Esophagus squamous epithelium (tissue), 5 donors: ENCODE measurements around the gene PMEPA1. TPM values are rescaled to one million over a fixed set of nuclear protein-coding genes. Genes with fewer than 3 reads are reported as not detected.

Source experiments
- DNase-seq: peaks from one replicate; lab custom pipeline; 2025; lab: John Stamatoyannopoulos, UW
- H3K27ac ChIP-seq, 4 donors: fragments of 200-600 bp; sonication (generic); one replicate each; pipeline ENCODE4 v1.5.1; 2016 to 2019; ENCODE audit warnings: mild to moderate bottlenecking in 1 of 4
- H3K27me3 ChIP-seq, 4 donors: fragments of 200-600 bp; sonication (generic); 1 replicate in 3 of 4; 2 replicates in 1 of 4; pipeline versions ENCODE4 v1.5.1 to v1.6.0; 2017 to 2021; ENCODE audit warnings: antibody characterized with exemption in 1 of 4
- H3K36me3 ChIP-seq, 3 donors: fragments of 200-600 bp; sonication (generic); one replicate each; pipeline ENCODE4 v1.5.1; 2016 to 2019
- H3K4me1 ChIP-seq, 3 donors: fragments of 200-600 bp; sonication (generic); one replicate each; pipeline ENCODE4 v1.5.1; 2017 to 2019
- H3K4me3 ChIP-seq, 4 donors: fragments of 200-600 bp; sonication (generic); 1 replicate in 3 of 4; 2 replicates in 1 of 4; pipeline ENCODE4 v1.5.1; 2016 to 2019; ENCODE audit warnings: mild to moderate bottlenecking in 2 of 4, moderate library complexity in 1 of 4
- H3K9me3 ChIP-seq, 3 donors: fragments of 200-600 bp; sonication (generic); one replicate each; pipeline ENCODE4 v1.5.1; 2016 to 2019
- CTCF ChIP-seq, 6 experiments: fragments of 450-650 bp in 4 of 6; fragments of 200-600 bp in 2 of 6; sonication (generic) in 2 of 6; IDR thresholded peaks; one replicate each; pipeline ENCODE4 v1.5.1; 2016 to 2019; ENCODE audit warnings: antibody characterized with exemption in 6 of 6, mild to moderate bottlenecking in 4 of 6, moderate library complexity in 4 of 6
- POLR2A ChIP-seq, 4 donors: fragments of 450-650 bp; IDR thresholded peaks; one replicate each; pipeline ENCODE4 v1.6.1; 2017; ENCODE audit warnings: antibody characterized with exemption in 4 of 4, mild to moderate bottlenecking in 4 of 4, moderate library complexity in 3 of 4
- WGBS, 2 donors: methylation state at CpG; one replicate each; pipeline ENCODE4 v1.1.5; 2018; 5-methylcytosine and 5-hydroxymethylcytosine counted together
- intact Hi-C: fragments of 100-400 bp; cut with DNase I; formaldehyde crosslinking; loops from one replicate; pipeline ENCODE4 v1.15.0; 2022
- total RNA-seq, 4 donors: library from RNA; depleted of rRNA; stranded (reverse); fragments of >200 nt; gene quantifications; one replicate each; pipeline ENCODE4 v1.1.0, GENCODE V29; 2016
- donor health status: DM: yes; HTN: yes; CAD: no.

Gene PMEPA1
- total RNA-seq, 4 donors from 2014 or later, result 0.95 to 4.6 (median 2.6) TPM

DNA sequence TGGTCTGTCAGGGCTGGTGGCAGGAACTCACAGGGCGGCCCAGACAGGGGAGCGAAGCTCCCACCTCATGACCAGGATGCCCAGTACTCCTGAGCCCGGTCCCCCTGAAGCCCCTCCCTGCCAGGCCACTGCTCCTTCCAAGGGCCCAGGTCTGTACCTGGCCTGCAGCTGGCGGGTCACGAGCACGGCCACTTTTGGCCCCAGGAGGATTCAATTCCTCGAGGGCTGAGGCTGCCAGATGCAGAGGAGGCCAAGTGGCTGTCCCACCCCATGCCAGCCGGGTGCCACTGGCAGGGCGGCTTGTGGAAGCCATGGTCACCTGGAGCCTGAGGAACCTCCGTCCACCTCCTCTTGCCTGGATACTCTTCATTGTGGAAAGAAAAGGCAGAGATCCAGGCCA lies 17.4 kb downstream of the PMEPA1 start:
- WGBS, 2 donors, result 95 to 100% methylated on average over 3 of the region's 10 CpGs
- Histone ChIP-seq H3K4me3 (no peak overlapping the region), H3K4me1 (peaks cover 7 to 87% (median 38%) of the 10 kb centered on the region in 3 donors), H3K9me3 (no peaks in the 10 kb centered on the region), H3K36me3 (no peaks in the 10 kb centered on the region), H3K27me3 (no peaks in the 10 kb centered on the region), H3K27ac (peak overlapping the region in 1 of 4 donors; percentile 63)
- TF ChIP-seq CTCF (IDR thresholded peaks at IDR 0.05) (no peak), POLR2A (IDR thresholded peaks at IDR 0.05) (no peak)
- intact Hi-C loops, result no loop called here
- DNase-seq, result no peak

- peaks cover 11 to 94% (median 43%) of the 10 kb centered on the region in 3 donors for H3K4me1 ChIP-seq
- intact Hi-C loops, result no loop called here
Observed at GRCh38 chr20:57691699-57692098, 18.1 kb downstream of the PMEPA1 start.

GRCh38 chr20:57690525-57690924 lies 19.3 kb downstream of the PMEPA1 start:
- no peak overlapping the region for H3K4me3 ChIP-seq
- intact Hi-C loops, result no loop called here
- WGBS, 2 donors, result 95% methylated on average over 4 to 7 of the region's 15 CpGs
- no peaks in the 10 kb centered on the region for H3K36me3 ChIP-seq
- no peaks in the 10 kb centered on the region for H3K9me3 ChIP-seq
- no peak overlapping the region for H3K27ac ChIP-seq
- TF ChIP-seq POLR2A (IDR thresholded peaks at IDR 0.05), result no peak
- no peak for TF ChIP-seq CTCF (IDR thresholded peaks at IDR 0.05)
- peaks cover 11 to 94% (median 48%) of the 10 kb centered on the region in 3 donors for H3K4me1 ChIP-seq
- no peak for DNase-seq
- no peaks in the 10 kb centered on the region for H3K27me3 ChIP-seq

More at GRCh38 chr20:57691699-57692098, 18.1 kb downstream of the PMEPA1 start:
- 77 to 84% methylated on average over 10 to 12 of the region's 12 CpGs for WGBS, 2 donors
- Histone ChIP-seq H3K4me3 (no peak overlapping the region), H3K9me3 (no peaks in the 10 kb centered on the region), H3K36me3 (no peaks in the 10 kb centered on the region), H3K27me3 (no peaks in the 10 kb centered on the region), H3K27ac (peak overlapping the region in 1 of 4 donors; percentile 14)
- TF ChIP-seq POLR2A (IDR thresholded peaks at IDR 0.05) (no peak), CTCF (IDR thresholded peaks at IDR 0.05) (no peak)
- DNase-seq, result no peak

DNA sequence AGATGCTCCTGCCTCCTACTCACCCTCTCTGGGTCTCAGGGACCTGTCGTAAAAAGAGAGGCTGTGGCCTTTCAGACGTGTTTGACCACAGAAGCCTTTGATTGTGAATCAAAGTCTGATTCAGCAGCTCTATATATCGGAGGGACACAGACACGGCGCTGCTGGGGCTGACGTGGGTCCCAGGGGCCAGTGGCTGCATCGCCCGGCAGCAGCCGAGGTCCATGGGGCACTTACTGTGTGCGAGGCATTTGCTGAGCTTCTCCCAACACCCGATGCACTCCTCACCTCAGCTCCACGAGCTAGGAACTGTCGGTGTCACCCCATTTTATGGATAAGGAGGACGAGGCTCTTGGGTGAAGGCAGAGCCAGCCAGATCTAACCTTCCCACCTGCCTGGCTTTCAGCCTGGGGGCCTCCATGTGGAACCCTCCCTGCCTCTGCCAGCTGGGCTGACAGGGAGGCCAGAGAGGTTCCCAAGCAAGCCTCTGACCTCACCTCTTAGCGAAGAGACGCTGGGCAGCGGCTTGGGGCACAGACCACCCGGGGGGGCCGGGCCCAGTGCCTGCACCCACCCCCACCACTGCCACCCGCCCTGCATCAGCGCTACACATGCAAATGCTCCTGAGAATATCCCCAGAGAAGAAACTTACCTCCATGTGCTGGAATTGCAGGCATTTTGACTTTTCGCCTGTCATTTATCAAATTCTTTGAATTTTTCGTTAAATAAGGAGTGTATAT lies 19.9 kb downstream of the PMEPA1 start:
- DNase-seq, result no peak
- no peaks in the 10 kb centered on the region for H3K36me3 ChIP-seq
- intact Hi-C loops, result no loop called here
- peaks cover 10 to 94% (median 51%) of the 10 kb centered on the region in 3 donors for H3K4me1 ChIP-seq
- H3K27ac ChIP-seq, result peak overlapping the region in 1 of 4 donors; percentile 74
- WGBS, 2 donors, result 84 to 90% methylated on average over 12 to 20 of the region's 23 CpGs
- H3K4me3 ChIP-seq, result no peak overlapping the region
- no peaks in the 10 kb centered on the region for H3K9me3 ChIP-seq
- no peak for TF ChIP-seq CTCF (IDR thresholded peaks at IDR 0.05)
- no peak for TF ChIP-seq POLR2A (IDR thresholded peaks at IDR 0.05)
- no peaks in the 10 kb centered on the region for H3K27me3 ChIP-seq

DNA sequence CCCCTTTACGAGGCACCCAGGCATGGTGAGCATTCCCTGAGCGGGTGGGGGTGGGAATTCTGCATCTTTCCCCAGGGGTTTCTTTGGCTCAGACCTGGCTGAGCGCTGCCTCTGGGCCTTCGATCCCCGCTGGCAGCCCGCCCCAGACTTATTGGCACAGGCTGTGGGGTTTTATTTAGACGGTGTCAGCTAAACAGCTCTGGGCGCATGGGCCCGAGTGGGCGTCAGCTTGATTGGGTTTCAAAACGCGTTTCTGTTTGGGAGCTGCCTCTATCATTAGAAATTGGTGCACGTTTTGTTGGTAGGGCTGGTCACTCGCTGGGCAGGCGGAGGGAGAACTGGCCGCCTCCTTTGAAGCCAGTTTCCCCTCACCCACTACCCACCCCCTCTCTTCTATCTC lies 21.0 kb downstream of the PMEPA1 start:
- H3K27ac ChIP-seq, result peak overlapping the region in 3 of 4 donors; percentile 13 to 74 (median 28)
- WGBS, 2 donors, result 62 to 69% methylated on average over 6 to 14 of the region's 16 CpGs

More for the DNA sequence above, 21.0 kb downstream of the PMEPA1 start:
- TF ChIP-seq POLR2A (IDR thresholded peaks at IDR 0.05), result no peak
- TF ChIP-seq CTCF (IDR thresholded peaks at IDR 0.05), result no peak
- Histone ChIP-seq H3K9me3 (no peaks in the 10 kb centered on the region), H3K4me3 (peak overlapping the region in 1 of 4 donors; percentile 12), H3K36me3 (no peaks in the 10 kb centered on the region), H3K27me3 (no peaks in the 10 kb centered on the region), H3K4me1 (peaks cover 8 to 97% (median 54%) of the 10 kb centered on the region in 3 donors)
- intact Hi-C loops, result no loop called here
- no peak for DNase-seq
